Naive B cell (primary cell): ENCODE data around the gene PATJ. TPM values are rescaled to one million over a fixed set of nuclear protein-coding genes. Genes with fewer than 3 reads are reported as not detected.
"Not testable (repeated sequence)": the region's sequence is repeated elsewhere in the genome, so short reads cannot be mapped to it uniquely, and the experiment has no call there.

ENCODE experiments used
- ATAC-seq, 2 donors: fragments of 150-1000 bp; cut with Tn5 transposase; 2 replicates each; pipeline ENCODE4 v1.10.0; 2021; ENCODE audit warnings: low read depth in 2 of 2, mild to moderate bottlenecking in 2 of 2, moderate library complexity in 2 of 2
- DNase-seq: peaks from one replicate; pipeline ENCODE4 v3.0.0; 2022
- H3K27ac Mint-ChIP-seq, 6 donors: one replicate each; pipeline ENCODE4 v1.8.0; 2020 to 2022; ENCODE audit warnings: mild to moderate bottlenecking in 6 of 6, mixed read lengths in 6 of 6, moderate library complexity in 5 of 6, inconsistent platforms in 2 of 6
- H3K27me3 Mint-ChIP-seq, 3 donors: one replicate each; pipeline ENCODE4 v1.8.0; 2021 to 2022; ENCODE audit warnings: mixed read lengths in 3 of 3, mild to moderate bottlenecking in 1 of 3
- H3K36me3 Mint-ChIP-seq, 2 donors: one replicate each; pipeline ENCODE4 v1.8.0; 2020 to 2022; ENCODE audit warnings: mixed read lengths in 2 of 2, inconsistent platforms in 1 of 2, mild to moderate bottlenecking in 1 of 2
- H3K4me1 Mint-ChIP-seq, 3 donors: one replicate each; pipeline ENCODE4 v1.8.0; 2020 to 2022; ENCODE audit warnings: mixed read lengths in 3 of 3, inconsistent platforms in 1 of 3, mild to moderate bottlenecking in 1 of 3, moderate library complexity in 1 of 3
- H3K4me3 Mint-ChIP-seq, 8 donors: one replicate each; pipeline ENCODE4 v1.8.0; 2020 to 2022; ENCODE audit warnings: mild to moderate bottlenecking in 8 of 8, mixed read lengths in 8 of 8, moderate library complexity in 8 of 8, inconsistent platforms in 2 of 8
- H3K9me3 Mint-ChIP-seq, 7 donors: one replicate each; pipeline ENCODE4 v1.8.0; 2020 to 2022; ENCODE audit warnings: mixed read lengths in 7 of 7, mild to moderate bottlenecking in 5 of 7, inconsistent platforms in 2 of 7, moderate library complexity in 1 of 7
- polyA plus RNA-seq, 6 donors: library from polyadenylated mRNA; unstranded; fragments of 300-500 nt; fragmentation: Illumina TruSeq; gene quantifications; one replicate each; pipeline ENCODE4 v1.2.3, GENCODE V29; 2021; ENCODE audit warnings: low read depth in 6 of 6

PATJ gene
- polyA plus RNA-seq, 6 donors from 2014 or later, result 5.5 to 18.9 (median 11.0) TPM

GRCh38 chr1:61956016-61956645, 213.9 kb downstream of the PATJ start:
- no peak for DNase-seq
- Mint-ChIP-seq H3K9me3 (no peaks in the 10 kb centered on the region), H3K36me3 (peaks cover 0 to 4% of the 10 kb centered on the region in 2 donors), H3K4me1 (no peaks in the 10 kb centered on the region), H3K27me3 (no peaks in the 10 kb centered on the region), H3K27ac (no peak overlapping the region), H3K4me3 (no peak overlapping the region)
- ATAC-seq, result no peak

GRCh38 chr1:61956784-61957183, 214.5 kb downstream of the PATJ start:
- no peak overlapping the region for H3K27ac Mint-ChIP-seq
- ATAC-seq (no peak), DNase-seq (no peak)
- H3K9me3 Mint-ChIP-seq, result no peaks in the 10 kb centered on the region
- H3K27me3 Mint-ChIP-seq, result no peaks in the 10 kb centered on the region
- H3K4me3 Mint-ChIP-seq, result no peak overlapping the region
- H3K4me1 Mint-ChIP-seq, result no peaks in the 10 kb centered on the region
- H3K36me3 Mint-ChIP-seq, result peaks cover 0 to 5% of the 10 kb centered on the region in 2 donors

GRCh38 chr1:61961009-61961408, 218.7 kb downstream of the PATJ start:
- no peaks in the 10 kb centered on the region for H3K9me3 Mint-ChIP-seq
- DNase-seq, result no peak
- no peaks in the 10 kb centered on the region for H3K27me3 Mint-ChIP-seq
- peaks cover 0 to 9% of the 10 kb centered on the region in 2 donors for H3K36me3 Mint-ChIP-seq
- H3K4me3 Mint-ChIP-seq, result no peak overlapping the region
- no peaks in the 10 kb centered on the region for H3K4me1 Mint-ChIP-seq
- no peak overlapping the region for H3K27ac Mint-ChIP-seq
- no peak for ATAC-seq

GRCh38 chr1:61962631-61963030, 220.4 kb downstream of the PATJ start:
- DNase-seq (no peak), ATAC-seq (no peak)
- Mint-ChIP-seq H3K27me3 (no peaks in the 10 kb centered on the region), H3K4me1 (no peaks in the 10 kb centered on the region), H3K4me3 (no peak overlapping the region), H3K9me3 (no peaks in the 10 kb centered on the region), H3K27ac (no peak overlapping the region), H3K36me3 (peaks cover 0 to 11% of the 10 kb centered on the region in 2 donors)

GRCh38 chr1:61966450-61967225, 224.4 kb downstream of the PATJ start:
- not testable (repeated sequence) for H3K27ac Mint-ChIP-seq, H3K27me3 Mint-ChIP-seq

GRCh38 chr1:61967750-61968149, 225.5 kb downstream of the PATJ start:
- Mint-ChIP-seq H3K27ac (no peak overlapping the region), H3K9me3 (peaks cover 0 to 8% (median 2%) of the 10 kb centered on the region in 7 donors), H3K4me3 (no peak overlapping the region), H3K36me3 (peaks cover 0 to 20% of the 10 kb centered on the region in 2 donors), H3K4me1 (no peaks in the 10 kb centered on the region), H3K27me3 (no peaks in the 10 kb centered on the region)
- ATAC-seq (no peak), DNase-seq (no peak)

More at GRCh38 chr1:61966450-61967225, 224.4 kb downstream of the PATJ start:
- not testable (repeated sequence) for H3K4me3 Mint-ChIP-seq, ATAC-seq, H3K9me3 Mint-ChIP-seq, DNase-seq, H3K4me1 Mint-ChIP-seq
- H3K36me3 Mint-ChIP-seq, result peaks cover 0 to 20% of the 10 kb centered on the region in 2 donors

- DNase-seq (no peak), ATAC-seq (no peak)
- H3K9me3 Mint-ChIP-seq, result peaks cover 0 to 8% (median 2%) of the 10 kb centered on the region in 7 donors
- H3K4me1 Mint-ChIP-seq, result no peaks in the 10 kb centered on the region
- peaks cover 0 to 20% of the 10 kb centered on the region in 2 donors for H3K36me3 Mint-ChIP-seq
- no peak overlapping the region for H3K27ac Mint-ChIP-seq
- H3K27me3 Mint-ChIP-seq, result no peaks in the 10 kb centered on the region
- H3K4me3 Mint-ChIP-seq, result no peak overlapping the region
Observed at GRCh38 chr1:61968869-61969268, 226.6 kb downstream of the PATJ start.

GRCh38 chr1:61973100-61973837, 231.0 kb downstream of the PATJ start:
- Mint-ChIP-seq H3K4me3 (no peak overlapping the region), H3K4me1 (no peaks in the 10 kb centered on the region)

GRCh38 chr1:61975638-61976037, 233.4 kb downstream of the PATJ start:
- H3K36me3 Mint-ChIP-seq, result no peaks in the 10 kb centered on the region
- H3K4me1 Mint-ChIP-seq, result no peaks in the 10 kb centered on the region
- no peak overlapping the region for H3K27ac Mint-ChIP-seq
- no peak for ATAC-seq
- H3K4me3 Mint-ChIP-seq, result no peak overlapping the region
- DNase-seq, result no peak
- H3K27me3 Mint-ChIP-seq, result no peaks in the 10 kb centered on the region
- H3K9me3 Mint-ChIP-seq, result no peaks in the 10 kb centered on the region

More at GRCh38 chr1:61973100-61973837, 231.0 kb downstream of the PATJ start:
- no peaks in the 10 kb centered on the region for H3K27me3 Mint-ChIP-seq
- H3K36me3 Mint-ChIP-seq, result peaks cover 0 to 9% of the 10 kb centered on the region in 2 donors
- DNase-seq (no peak), ATAC-seq (no peak)
- peaks cover 0 to 8% (median 2%) of the 10 kb centered on the region in 7 donors for H3K9me3 Mint-ChIP-seq
- no peak overlapping the region for H3K27ac Mint-ChIP-seq

- Mint-ChIP-seq H3K9me3 (no peaks in the 10 kb centered on the region), H3K4me3 (no peak overlapping the region), H3K36me3 (no peaks in the 10 kb centered on the region), H3K27me3 (no peaks in the 10 kb centered on the region), H3K4me1 (no peaks in the 10 kb centered on the region), H3K27ac (no peak overlapping the region)
- ATAC-seq (no peak), DNase-seq (no peak)
Observed at GRCh38 chr1:61976566-61976965, 234.3 kb downstream of the PATJ start.

- ATAC-seq (no peak), DNase-seq (no peak)
- Mint-ChIP-seq H3K9me3 (no peaks in the 10 kb centered on the region), H3K4me1 (no peaks in the 10 kb centered on the region), H3K27me3 (no peaks in the 10 kb centered on the region), H3K27ac (no peak overlapping the region), H3K36me3 (no peaks in the 10 kb centered on the region), H3K4me3 (no peak overlapping the region)
Observed at GRCh38 chr1:61978796-61979195, 236.5 kb downstream of the PATJ start.

- DNase-seq, result no peak
- H3K36me3 Mint-ChIP-seq, result no peaks in the 10 kb centered on the region
- H3K4me1 Mint-ChIP-seq, result no peaks in the 10 kb centered on the region
- no peak for ATAC-seq
- no peak overlapping the region for H3K4me3 Mint-ChIP-seq
- H3K9me3 Mint-ChIP-seq, result no peaks in the 10 kb centered on the region
- peak overlapping the region in 1 of 6 donors; percentile 91 for H3K27ac Mint-ChIP-seq
- H3K27me3 Mint-ChIP-seq, result no peaks in the 10 kb centered on the region
Observed at GRCh38 chr1:61979729-61980128, 237.4 kb downstream of the PATJ start.

- Mint-ChIP-seq H3K27me3 (no peaks in the 10 kb centered on the region), H3K9me3 (no peaks in the 10 kb centered on the region), H3K36me3 (no peaks in the 10 kb centered on the region), H3K4me3 (peak overlapping the region in 1 of 8 donors; percentile 10), H3K4me1 (no peaks in the 10 kb centered on the region), H3K27ac (peak overlapping the region in 1 of 6 donors; percentile 28)
- ATAC-seq (no peak), DNase-seq (no peak)
Observed at GRCh38 chr1:61980561-61980960, 238.3 kb downstream of the PATJ start.
